ENCODE results near the gene CPB2. TPM values are rescaled to one million over a fixed set of nuclear protein-coding genes. Genes with fewer than 3 reads are reported as not detected.
A peak's percentile ranks its signal among the peaks of the same experiment; 100 is the strongest.

The CPB2 gene
- total RNA-seq, 1 donor, result not detected

DNA sequence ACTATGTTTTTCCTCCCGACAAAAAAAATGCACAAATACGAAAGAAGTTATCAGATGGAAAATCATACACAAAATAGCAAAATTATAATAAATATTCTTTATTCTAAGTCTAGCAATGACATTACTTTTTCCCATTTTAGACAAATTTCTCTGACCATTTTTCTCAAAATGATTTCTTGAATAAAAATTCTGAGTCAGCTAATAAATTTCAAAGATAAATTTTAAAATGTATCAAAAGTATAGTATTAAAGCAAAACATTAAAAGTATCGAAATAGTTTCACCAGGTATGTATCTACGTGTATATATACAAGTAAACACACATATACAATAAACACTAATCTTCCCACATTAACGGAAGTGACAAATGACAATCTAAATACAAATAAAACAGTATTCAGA, 61.2 kb downstream of the CPB2 start:
- TF ChIP-seq, protein P1, sequence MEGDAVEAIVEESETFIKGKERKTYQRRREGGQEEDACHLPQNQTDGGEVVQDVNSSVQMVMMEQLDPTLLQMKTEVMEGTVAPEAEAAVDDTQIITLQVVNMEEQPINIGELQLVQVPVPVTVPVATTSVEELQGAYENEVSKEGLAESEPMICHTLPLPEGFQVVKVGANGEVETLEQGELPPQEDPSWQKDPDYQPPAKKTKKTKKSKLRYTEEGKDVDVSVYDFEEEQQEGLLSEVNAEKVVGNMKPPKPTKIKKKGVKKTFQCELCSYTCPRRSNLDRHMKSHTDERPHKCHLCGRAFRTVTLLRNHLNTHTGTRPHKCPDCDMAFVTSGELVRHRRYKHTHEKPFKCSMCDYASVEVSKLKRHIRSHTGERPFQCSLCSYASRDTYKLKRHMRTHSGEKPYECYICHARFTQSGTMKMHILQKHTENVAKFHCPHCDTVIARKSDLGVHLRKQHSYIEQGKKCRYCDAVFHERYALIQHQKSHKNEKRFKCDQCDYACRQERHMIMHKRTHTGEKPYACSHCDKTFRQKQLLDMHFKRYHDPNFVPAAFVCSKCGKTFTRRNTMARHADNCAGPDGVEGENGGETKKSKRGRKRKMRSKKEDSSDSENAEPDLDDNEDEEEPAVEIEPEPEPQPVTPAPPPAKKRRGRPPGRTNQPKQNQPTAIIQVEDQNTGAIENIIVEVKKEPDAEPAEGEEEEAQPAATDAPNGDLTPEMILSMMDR (IDR thresholded peaks at IDR 0.05; ENCODE audit: insufficient read depth, low read length), result no peak
- DNase-seq (ENCODE audit: low read depth), result no peak
- H3K4me3 ChIP-seq (ENCODE audit: low read depth, low read length), result no peak overlapping the region

DNA sequence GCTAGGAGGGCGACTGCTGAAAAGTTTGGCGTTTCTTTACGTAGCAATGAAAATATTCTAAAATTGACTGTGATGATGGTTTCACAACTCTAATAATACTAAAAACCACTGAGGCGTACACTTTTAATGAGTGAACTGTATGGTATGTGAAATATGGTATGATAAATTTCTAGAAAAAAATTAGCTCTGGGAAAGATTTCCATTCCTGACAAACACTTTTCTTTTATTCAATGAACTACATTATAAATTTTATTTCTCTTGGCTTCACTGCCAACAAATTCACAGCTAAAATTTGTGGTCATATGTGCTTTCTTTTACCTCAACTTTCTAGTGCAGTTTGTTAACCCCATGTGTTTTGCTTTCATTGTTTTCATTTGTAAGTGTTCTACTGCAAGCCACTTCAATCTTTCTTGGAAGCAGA, 63.4 kb downstream of the CPB2 start:
- H3K4me3 ChIP-seq (ENCODE audit: low read depth, low read length), result no peak overlapping the region
- peak; percentile 35 for DNase-seq (ENCODE audit: low read depth)
- TF ChIP-seq, protein P1 (IDR thresholded peaks at IDR 0.05; ENCODE audit: insufficient read depth, low read length), result no peak

DNA sequence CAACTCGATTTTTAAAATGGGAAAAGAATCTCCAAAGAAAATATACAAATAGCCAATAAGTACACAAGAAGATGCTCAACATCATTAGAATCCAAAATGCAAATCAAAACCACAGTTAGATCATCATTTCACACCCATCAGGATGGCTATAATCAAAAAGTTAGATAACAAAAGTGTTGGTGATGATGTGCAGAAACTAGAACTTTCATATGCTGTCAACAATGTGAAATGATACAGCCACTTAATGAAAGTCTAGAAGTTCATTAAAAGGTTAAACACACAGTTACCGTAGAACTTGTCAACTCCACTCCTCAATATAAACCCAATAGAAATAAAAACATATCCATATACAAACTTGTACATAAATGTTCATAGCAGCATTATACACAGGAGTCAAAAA, 64.1 kb downstream of the CPB2 start:
- no peak overlapping the region for H3K4me3 ChIP-seq (ENCODE audit: low read depth, low read length)
- TF ChIP-seq, protein P1 (IDR thresholded peaks at IDR 0.05; ENCODE audit: insufficient read depth, low read length), result no peak
- DNase-seq (ENCODE audit: low read depth), result no peak

- H3K4me3 ChIP-seq (ENCODE audit: low read depth, low read length), result no peak overlapping the region
- TF ChIP-seq, protein P1 (IDR thresholded peaks at IDR 0.05; ENCODE audit: insufficient read depth, low read length), result no peak
- DNase-seq (ENCODE audit: low read depth), result no peak
Measured at GRCh38 chr13:46039411-46040182, 65.2 kb downstream of the CPB2 start.

- H3K4me3 ChIP-seq (ENCODE audit: low read depth, low read length), result no peak overlapping the region
- TF ChIP-seq, protein P1 (IDR thresholded peaks at IDR 0.05; ENCODE audit: insufficient read depth, low read length), result no peak
- DNase-seq (ENCODE audit: low read depth), result no peak
Measured at GRCh38 chr13:46038296-46038695, 66.5 kb downstream of the CPB2 start.

- H3K4me3 ChIP-seq (ENCODE audit: low read depth, low read length), result no peak overlapping the region
- no peak for DNase-seq (ENCODE audit: low read depth)
- TF ChIP-seq, protein P1 (IDR thresholded peaks at IDR 0.05; ENCODE audit: insufficient read depth, low read length), result no peak
Measured at GRCh38 chr13:46035066-46035465, 69.8 kb downstream of the CPB2 start.

GRCh38 chr13:46032341-46032740, 72.5 kb downstream of the CPB2 start:
- peak; percentile 16 for DNase-seq (ENCODE audit: low read depth)
- TF ChIP-seq, protein P1 (IDR thresholded peaks at IDR 0.05; ENCODE audit: insufficient read depth, low read length), result no peak
- no peak overlapping the region for H3K4me3 ChIP-seq (ENCODE audit: low read depth, low read length)

Measured in fibroblast of the aortic adventitia (primary cell).